ENCODE measurements around the gene PSMB8. TPM values are rescaled to one million over a fixed set of nuclear protein-coding genes. Genes with fewer than 3 reads are reported as not detected.
"Not testable (repeated sequence)": the region's sequence is repeated elsewhere in the genome, so short reads cannot be mapped to it uniquely, and the experiment has no call there.

Gene PSMB8
- total RNA-seq, 3 donors from 2014 or later = 94.7 to 199 (median 117) TPM

GRCh38 chr6:32876603-32877002 is 32.8 kb upstream of the PSMB8 start:
- no peak for TF ChIP-seq CTCF (IDR thresholded peaks at IDR 0.05)
- intact Hi-C loops (cut with DNase I, micrococcal nuclease) = no loop called here
- Histone ChIP-seq H3K4me1 (ENCODE audit: low read depth) (no peaks in the 10 kb centered on the region), H3K36me3 (ENCODE audit: low read depth) (no peaks in the 10 kb centered on the region), H3K4me3 (no peak overlapping the region), H3K9me3 (no peaks in the 10 kb centered on the region)
- no peak for DNase-seq
- ATAC-seq = no peak

- DNase-seq; intact Hi-C loops (cut with DNase I, micrococcal nuclease); ATAC-seq: not testable (repeated sequence)
These were observed 30.1 kb upstream of the PSMB8 start for GRCh38 chr6:32873947-32874346.

GRCh38 chr6:32868257-32868788 is 24.5 kb upstream of the PSMB8 start:
- intact Hi-C loops (cut with DNase I, micrococcal nuclease) = loop anchor here in 1 of 2 donors (2.0 to 5.0 kb wide), 2 partner anchors 30 to 41 kb away; partner anchors contain the start of gene TAP2
- Histone ChIP-seq H3K36me3 (ENCODE audit: low read depth) (no peaks in the 10 kb centered on the region), H3K4me1 (ENCODE audit: low read depth) (no peaks in the 10 kb centered on the region), H3K9me3 (no peaks in the 10 kb centered on the region), H3K4me3 (no peak overlapping the region)
- ATAC-seq (peak; percentile 86), DNase-seq (peak in 2 of 3 donors; percentile 80 to 94)
- peak; percentile 58 for TF ChIP-seq CTCF (IDR thresholded peaks at IDR 0.05)

More at GRCh38 chr6:32873947-32874346, 30.1 kb upstream of the PSMB8 start:
- H3K36me3 ChIP-seq (ENCODE audit: low read depth); H3K4me1 ChIP-seq (ENCODE audit: low read depth); H3K4me3 ChIP-seq; H3K9me3 ChIP-seq: not testable (repeated sequence)

GRCh38 chr6:32867554-32868256 is 23.9 kb upstream of the PSMB8 start:
- DNase-seq (no peak), ATAC-seq (peak; percentile 44)
- TF ChIP-seq CTCF (IDR thresholded peaks at IDR 0.05) = no peak
- Histone ChIP-seq H3K4me1 (ENCODE audit: low read depth) (no peaks in the 10 kb centered on the region), H3K36me3 (ENCODE audit: low read depth) (no peaks in the 10 kb centered on the region), H3K4me3 (no peak overlapping the region), H3K9me3 (no peaks in the 10 kb centered on the region)
- intact Hi-C loops (cut with DNase I, micrococcal nuclease) = loop anchor here in 1 of 2 donors (2.0 to 5.0 kb wide), 2 partner anchors 29 to 40 kb away; partner anchors contain the start of gene TAP2

- DNase-seq (no peak), ATAC-seq (peak; percentile 62)
- H3K4me1 ChIP-seq (ENCODE audit: low read depth) = no peaks in the 10 kb centered on the region
- H3K4me3 ChIP-seq = no peak overlapping the region
- H3K9me3 ChIP-seq = no peaks in the 10 kb centered on the region
- TF ChIP-seq CTCF (IDR thresholded peaks at IDR 0.05) = no peak
- intact Hi-C loops (cut with DNase I, micrococcal nuclease) = loop anchor here in 1 of 2 donors (5.0 kb wide), 1 partner anchor 40 kb away; no protein-coding TSS in a partner anchor
- H3K36me3 ChIP-seq (ENCODE audit: low read depth) = no peaks in the 10 kb centered on the region
These were observed 23.2 kb upstream of the PSMB8 start for GRCh38 chr6:32867022-32867477.
